Germinal center (tissue), 1 donor: Measurements from ENCODE around the gene COA4.
"Not testable (repeated sequence)": the region's sequence is repeated elsewhere in the genome, so short reads cannot be mapped to it uniquely, and the experiment has no call there.

Experiments used
- DNase-seq: peaks from one replicate; pipeline ENCODE4 v3.0.0; 2012; ENCODE audit warnings: mixed read lengths, low spot score

The COA4 gene

GRCh38 chr11:73876424-73877310 is at the start of gene COA4, which contains the start of gene PAAF1:
COA4 (minus strand) TSS chr11:73876846; CDS start chr11:73873378, 3,468 bp downstream.
PAAF1 (plus strand) TSS chr11:73876999; CDS start chr11:73877022, 23 bp downstream.
- DNase-seq: peak; percentile 98

DNA sequence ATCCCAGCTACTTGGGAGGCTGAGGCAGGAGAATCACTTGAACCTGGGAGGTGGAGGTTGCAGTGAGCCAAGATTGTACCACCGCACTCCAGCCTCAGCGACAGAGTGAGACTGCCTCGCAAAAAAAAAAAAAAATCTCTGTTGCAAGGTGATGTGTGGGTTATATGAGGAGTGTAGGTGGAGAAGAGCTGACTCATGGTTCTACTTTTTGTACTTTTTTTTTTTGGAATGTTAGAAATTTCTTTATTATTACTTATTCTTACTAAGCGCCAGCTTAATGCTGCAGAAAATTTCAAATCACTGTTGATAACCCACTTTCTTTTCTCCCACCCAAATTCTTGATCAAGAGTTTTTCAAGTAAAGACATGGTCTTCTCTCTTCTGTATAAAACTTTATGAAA is 44.5 kb upstream of the COA4 start:
- no peak for DNase-seq

DNA sequence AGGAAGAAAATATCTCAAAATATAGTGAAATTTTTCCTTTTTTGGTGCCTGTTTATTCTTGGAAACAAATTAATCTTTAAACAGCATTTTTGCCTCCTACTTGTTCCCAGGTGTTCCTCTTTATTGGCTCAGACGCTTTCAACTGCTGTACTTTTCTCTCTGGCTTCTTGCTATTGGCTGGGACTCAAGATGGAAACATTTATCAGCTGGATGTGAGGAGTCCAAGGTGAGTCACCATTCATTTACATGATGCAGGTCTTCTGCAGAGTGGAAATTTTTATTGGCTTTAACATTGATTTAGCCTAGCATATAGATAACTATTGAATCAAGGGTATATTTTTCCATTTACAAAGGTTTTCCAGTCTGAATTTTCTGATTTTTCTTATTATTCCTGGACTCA is 39.8 kb upstream of the COA4 start:
- DNase-seq: no peak

DNA sequence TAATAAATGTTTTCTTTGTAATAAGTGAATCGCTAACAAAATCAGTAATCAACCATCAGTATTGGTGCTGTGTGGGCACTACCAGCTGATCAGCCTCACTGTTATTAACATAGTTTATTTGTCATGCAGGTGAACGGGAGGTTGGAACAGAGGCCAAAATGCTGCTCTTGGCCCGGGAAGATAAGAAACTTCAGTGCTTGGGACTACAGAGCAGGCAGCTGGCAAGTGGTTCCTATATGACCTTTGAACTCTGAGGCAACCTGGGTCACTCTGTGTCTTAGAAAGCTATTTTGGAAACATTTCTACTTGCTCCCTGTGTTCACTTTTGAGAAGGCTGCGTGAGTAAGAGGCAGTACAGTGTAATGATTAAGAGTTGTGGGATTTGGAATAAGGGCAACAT is 37.6 kb upstream of the COA4 start:
- no peak for DNase-seq

- DNase-seq: no peak
These were observed 36.8 kb upstream of the COA4 start for GRCh38 chr11:73913472-73913871.

DNA sequence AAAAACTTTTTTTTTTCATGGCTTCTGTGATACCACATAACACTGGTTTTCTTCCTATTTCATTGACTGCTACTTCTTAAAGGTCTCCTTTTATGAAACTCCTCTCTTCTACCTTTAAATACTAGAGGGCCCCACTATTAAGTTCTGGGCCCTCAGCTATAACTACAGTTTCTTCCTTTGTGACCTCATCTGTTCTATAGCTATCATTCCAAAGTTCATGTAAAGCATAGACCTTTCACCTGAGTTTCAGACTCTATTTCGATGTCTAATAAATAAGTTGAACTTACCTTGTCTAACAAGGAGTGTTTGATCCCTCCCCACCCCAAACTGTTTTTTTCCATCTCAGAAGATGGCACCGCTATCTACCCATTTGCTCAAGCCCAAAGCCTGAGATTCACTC is 35.4 kb upstream of the COA4 start:
- no peak for DNase-seq

- DNase-seq: no peak
These were observed 30.5 kb upstream of the COA4 start for GRCh38 chr11:73907191-73907590.

- no peak for DNase-seq
These were observed 25.7 kb upstream of the COA4 start for GRCh38 chr11:73902303-73902702.

GRCh38 chr11:73894725-73895335 is 18.2 kb upstream of the COA4 start:
- no peak for DNase-seq

- DNase-seq: no peak
These were observed 16.4 kb upstream of the COA4 start for GRCh38 chr11:73893041-73893440.

- no peak for DNase-seq
These were observed 12.9 kb upstream of the COA4 start for GRCh38 chr11:73889536-73889935.

GRCh38 chr11:73889019-73889418 is 12.4 kb upstream of the COA4 start:
- no peak for DNase-seq

DNA sequence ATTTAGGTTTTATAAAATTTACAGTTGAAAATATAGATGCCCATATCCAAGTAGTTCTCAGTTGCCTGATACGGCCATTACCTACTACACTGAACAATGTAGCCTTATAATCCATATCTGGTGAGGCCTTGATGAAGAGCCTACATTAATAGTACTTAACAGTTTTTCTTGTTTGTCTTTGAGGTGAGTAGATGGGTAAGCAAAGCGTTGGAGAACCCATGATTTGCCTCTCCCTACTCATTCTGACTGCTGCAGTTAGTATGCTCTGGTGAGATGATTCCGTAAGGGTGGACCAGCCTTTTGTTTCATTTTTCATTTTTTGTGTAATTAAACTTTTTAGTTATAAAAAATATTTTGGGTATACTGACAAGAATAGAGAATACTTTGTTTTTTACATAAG is 11.6 kb upstream of the COA4 start:
- no peak for DNase-seq

- no peak for DNase-seq
These were observed 7.2 kb upstream of the COA4 start for GRCh38 chr11:73883856-73884255.

- DNase-seq: not testable (repeated sequence)
These were observed 3.8 kb upstream of the COA4 start for GRCh38 chr11:73880449-73880848.

DNA sequence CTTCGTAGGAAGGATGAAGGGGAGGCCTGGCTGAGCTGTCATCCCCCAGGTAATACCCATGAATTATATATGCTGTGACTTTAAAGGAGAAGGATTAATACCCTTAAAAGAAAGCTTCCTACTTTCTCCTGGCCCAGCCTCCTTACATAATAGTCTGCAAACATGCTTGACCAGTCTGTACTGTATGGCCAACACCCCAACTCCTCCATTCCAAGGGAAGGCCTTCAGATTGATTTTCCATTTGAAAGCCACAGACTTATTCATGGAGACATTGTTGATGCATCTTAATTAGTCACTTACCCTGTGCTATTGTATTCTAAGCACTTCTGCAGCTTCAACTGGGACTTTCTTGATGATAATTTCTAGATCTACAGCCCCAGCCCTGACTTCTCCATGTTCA is 2.1 kb upstream of the COA4 start:
- DNase-seq: no peak

DNA sequence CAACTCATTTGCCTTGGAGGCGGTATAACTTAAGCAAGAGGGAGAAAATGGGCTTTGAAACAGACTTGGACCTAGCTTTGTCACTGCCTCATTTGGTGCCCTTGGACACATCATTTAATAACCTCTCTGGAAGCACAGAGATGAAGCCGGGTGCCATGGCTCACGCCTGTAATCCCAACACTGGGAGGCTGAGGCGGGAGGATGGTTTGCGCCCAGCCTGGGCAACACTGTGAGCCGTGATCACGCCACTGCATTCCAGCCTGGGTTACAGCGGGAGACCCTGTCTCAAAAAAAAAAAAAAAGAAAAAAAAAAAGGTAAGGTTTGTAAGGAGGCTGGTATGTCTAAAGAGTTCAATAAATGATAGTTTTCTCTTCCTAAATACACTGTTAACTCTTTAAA is 806 bp downstream of the COA4 start:
- no peak for DNase-seq

DNA sequence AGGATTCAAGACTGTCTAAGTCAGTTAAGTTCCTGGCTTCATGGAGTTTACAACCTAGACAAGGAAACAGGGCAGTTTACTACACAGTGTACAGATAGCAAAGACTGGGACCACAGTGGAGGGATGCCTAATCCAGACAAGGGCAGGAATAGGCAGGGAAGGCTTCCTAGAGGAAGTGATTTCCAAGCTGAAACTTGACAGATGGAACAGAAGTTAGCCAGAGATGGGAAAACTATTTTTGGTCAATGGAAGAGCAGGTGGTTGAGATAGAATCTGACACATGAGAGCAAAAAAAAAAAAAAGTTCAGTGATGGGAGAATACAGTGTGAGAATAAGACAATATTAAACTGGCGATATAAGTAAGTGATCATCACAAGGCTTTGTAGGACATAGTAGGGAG is 1.3 kb downstream of the COA4 start:
- DNase-seq: no peak

- no peak for DNase-seq
These were observed 3.8 kb downstream of the COA4 start for GRCh38 chr11:73872749-73873357.

GRCh38 chr11:73870261-73870660 is 6.4 kb downstream of the COA4 start:
- no peak for DNase-seq

DNA sequence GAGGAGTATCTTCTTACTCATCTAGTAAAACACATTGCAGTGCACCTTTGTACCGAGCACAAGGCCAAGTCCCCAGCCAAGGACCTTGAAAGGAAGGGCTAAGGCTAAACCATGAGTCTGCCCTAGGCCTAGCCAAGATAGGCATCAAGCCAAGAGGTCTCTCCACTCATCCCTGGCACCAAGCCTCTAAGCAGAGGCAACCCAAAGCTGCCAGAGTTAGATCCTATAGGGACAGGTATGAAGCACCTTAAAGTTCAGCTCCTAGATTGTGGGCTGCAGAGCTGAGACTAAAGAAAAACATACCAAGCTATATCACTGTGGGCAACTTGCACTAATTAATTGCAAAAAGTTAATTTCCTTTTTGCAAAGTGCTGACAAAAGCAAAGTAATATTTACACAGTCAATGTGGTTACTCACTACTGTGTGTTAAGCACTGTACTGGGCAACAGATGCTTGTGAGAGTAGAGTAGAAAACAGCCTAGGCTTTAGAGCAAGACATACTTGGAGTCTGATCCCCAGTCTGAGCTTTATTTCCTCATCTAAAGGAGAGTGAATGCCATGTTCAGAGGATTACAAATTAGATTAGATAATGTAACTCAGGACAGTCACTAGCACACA is 7.2 kb downstream of the COA4 start:
- no peak for DNase-seq

DNA sequence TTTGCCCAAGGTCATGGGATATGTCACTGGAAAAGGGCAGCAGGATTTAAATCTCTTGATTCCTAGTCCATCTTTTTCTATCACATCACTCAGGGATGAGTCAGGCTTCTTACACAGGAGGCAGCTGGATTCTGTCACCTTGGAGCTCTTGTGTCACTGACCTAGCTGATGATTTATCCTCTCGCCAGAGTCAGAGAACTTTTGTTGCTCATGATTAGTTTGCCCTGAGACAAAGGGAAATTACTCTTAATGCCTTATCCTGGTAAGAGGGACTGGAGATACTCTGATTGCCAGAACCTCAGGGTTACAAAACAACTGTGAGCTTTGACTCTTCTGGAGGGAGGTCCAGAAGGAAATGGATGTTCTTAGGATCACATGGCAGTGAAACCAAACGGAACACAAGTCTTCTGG is 10.1 kb downstream of the COA4 start:
- DNase-seq: no peak
